Left ventricle myocardium inferior (tissue), 1 donor: ENCODE measurements around the gene EEF1AKMT2. TPM values are rescaled to one million over a fixed set of nuclear protein-coding genes. Genes with fewer than 3 reads are reported as not detected.

Experiments
- DNase-seq: peaks from one replicate; pipeline ENCODE4 v3.0.0-alpha.2; 2020
- H3K27ac ChIP-seq: fragments of 200-600 bp; replicated peaks from 2 replicates; pipeline ENCODE4 v1.8.0; 2021
- H3K27me3 ChIP-seq: fragments of 200-600 bp; 2 replicates; pipeline ENCODE4 v1.8.0; 2021; ENCODE audit warnings: low read depth
- H3K36me3 ChIP-seq: fragments of 200-600 bp; 2 replicates; pipeline ENCODE4 v1.8.0; 2021
- H3K4me1 ChIP-seq: fragments of 200-600 bp; 2 replicates; pipeline ENCODE4 v1.8.0; 2021
- H3K4me3 ChIP-seq: fragments of 200-600 bp; 2 replicates; pipeline ENCODE4 v1.8.0; 2021; ENCODE audit warnings: mild to moderate bottlenecking, moderate library complexity
- H3K9me3 ChIP-seq: fragments of 200-600 bp; replicated peaks from 2 replicates; pipeline ENCODE4 v1.8.0; 2021
- intact Hi-C: fragments of 100-400 bp; cut with micrococcal nuclease; formaldehyde crosslinking; loops from one replicate; pipeline ENCODE4 v1.11.0; 2022
- total RNA-seq: library from RNA; stranded (reverse); fragmentation: NEBNext Ultra II Directional; extraction: Animal tissue kit (Norgen Biotek cat#: 25700); gene quantifications from one replicate; pipeline ENCODE4 v1.2.1, GENCODE V29; 2021
- TF ChIP-seq, protein P1 (sequence below): fragments of 200-600 bp; IDR thresholded peaks from 2 replicates; pipeline ENCODE4 v1.8.0; 2021; ENCODE audit warnings: antibody characterized with exemption, mild to moderate bottlenecking, borderline replicate concordance
- donor health status: DM: no; HTN: yes; CAD: no; lungs with severe emphysema.

Gene EEF1AKMT2
- total RNA-seq, 1 donor from 2014 or later: 13.8 TPM

DNA sequence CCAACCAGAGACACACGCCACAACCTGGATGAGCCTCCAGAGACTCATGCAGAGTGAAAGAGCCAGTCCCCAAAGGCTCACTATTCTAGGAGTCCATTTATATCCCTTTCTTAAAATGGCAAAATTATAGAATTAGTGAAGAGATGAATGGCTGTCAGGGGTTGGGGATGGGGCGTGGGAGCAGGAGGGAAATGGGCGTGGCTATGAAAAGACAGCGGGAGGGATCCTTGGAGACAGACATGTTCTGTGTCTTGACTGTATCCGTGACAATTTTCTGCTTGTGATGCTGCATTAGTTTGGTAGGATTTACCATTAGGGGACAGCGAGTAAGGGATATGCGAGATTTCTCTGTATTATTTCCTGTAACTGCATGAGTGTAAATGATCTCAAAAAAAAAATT, 80.5 kb downstream of the EEF1AKMT2 start:
- Histone ChIP-seq H3K9me3 (no peaks in the 10 kb centered on the region), H3K36me3 (peaks cover 3% of the 10 kb centered on the region), H3K27ac (peak overlapping the region; percentile 92), H3K4me3 (no peak overlapping the region), H3K4me1 (peaks cover 100% of the 10 kb centered on the region), H3K27me3 (no peaks in the 10 kb centered on the region)
- intact Hi-C loops: no loop called here
- TF ChIP-seq, protein P1, sequence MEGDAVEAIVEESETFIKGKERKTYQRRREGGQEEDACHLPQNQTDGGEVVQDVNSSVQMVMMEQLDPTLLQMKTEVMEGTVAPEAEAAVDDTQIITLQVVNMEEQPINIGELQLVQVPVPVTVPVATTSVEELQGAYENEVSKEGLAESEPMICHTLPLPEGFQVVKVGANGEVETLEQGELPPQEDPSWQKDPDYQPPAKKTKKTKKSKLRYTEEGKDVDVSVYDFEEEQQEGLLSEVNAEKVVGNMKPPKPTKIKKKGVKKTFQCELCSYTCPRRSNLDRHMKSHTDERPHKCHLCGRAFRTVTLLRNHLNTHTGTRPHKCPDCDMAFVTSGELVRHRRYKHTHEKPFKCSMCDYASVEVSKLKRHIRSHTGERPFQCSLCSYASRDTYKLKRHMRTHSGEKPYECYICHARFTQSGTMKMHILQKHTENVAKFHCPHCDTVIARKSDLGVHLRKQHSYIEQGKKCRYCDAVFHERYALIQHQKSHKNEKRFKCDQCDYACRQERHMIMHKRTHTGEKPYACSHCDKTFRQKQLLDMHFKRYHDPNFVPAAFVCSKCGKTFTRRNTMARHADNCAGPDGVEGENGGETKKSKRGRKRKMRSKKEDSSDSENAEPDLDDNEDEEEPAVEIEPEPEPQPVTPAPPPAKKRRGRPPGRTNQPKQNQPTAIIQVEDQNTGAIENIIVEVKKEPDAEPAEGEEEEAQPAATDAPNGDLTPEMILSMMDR: no peak
- no peak for DNase-seq

DNA sequence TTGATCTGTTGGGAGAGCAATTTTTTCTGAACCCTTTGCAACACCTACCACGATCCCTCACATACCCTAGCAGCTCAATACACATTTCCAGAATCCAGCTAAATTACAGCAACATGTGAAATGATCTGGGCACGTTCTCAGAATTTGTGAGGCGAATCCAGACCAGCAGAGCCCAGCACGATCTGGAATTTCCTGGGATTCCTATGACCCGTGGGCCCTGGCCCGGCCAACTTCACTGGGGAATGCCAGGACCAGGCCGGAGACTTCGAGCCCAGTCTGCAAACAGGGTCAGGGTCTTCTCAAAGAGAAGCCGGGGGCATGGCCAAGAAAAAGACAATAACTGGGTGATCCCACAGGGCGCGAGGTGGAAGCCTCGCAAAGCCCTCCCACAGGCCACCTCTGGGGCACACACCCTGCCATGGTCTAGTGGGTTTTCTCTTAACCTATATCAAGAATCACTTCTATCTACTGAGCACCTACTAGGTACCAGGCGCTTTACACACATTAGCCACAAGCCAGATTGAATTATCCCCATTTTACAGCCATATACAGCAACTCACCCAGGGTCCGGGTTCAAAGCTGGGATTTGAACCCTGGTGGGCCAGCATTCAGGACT, 81.3 kb downstream of the EEF1AKMT2 start:
- intact Hi-C loops: no loop called here
- Histone ChIP-seq H3K9me3 (no peaks in the 10 kb centered on the region), H3K27ac (peak overlapping the region; percentile 92), H3K4me1 (peaks cover 100% of the 10 kb centered on the region), H3K4me3 (no peak overlapping the region), H3K27me3 (no peaks in the 10 kb centered on the region), H3K36me3 (peaks cover 9% of the 10 kb centered on the region)
- TF ChIP-seq, protein P1: no peak
- DNase-seq: no peak

DNA sequence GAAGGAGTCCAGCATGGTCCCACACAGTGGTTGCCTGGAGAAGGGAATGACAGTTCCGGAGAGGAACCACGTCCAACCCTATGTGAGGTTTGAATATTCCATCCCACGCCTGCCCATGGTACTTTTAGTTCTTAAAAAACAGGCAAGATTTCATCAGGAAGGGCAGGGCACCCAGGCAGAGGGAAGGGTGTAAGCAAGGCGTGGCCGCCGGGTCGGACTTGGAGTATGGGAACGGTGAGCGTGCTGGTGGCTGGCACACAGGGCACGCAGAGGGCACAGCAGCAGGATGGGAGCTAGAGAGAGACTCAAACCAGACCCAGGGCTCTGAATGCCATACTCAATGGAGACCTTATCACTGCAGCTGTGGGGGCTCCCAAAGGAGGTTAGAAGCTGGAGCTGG, 81.8 kb downstream of the EEF1AKMT2 start:
- H3K4me1 ChIP-seq: peaks cover 100% of the 10 kb centered on the region
- no peaks in the 10 kb centered on the region for H3K9me3 ChIP-seq
- peak; percentile 65 for DNase-seq
- no peaks in the 10 kb centered on the region for H3K27me3 ChIP-seq
- H3K27ac ChIP-seq: peak overlapping the region; percentile 92
- no peak overlapping the region for H3K4me3 ChIP-seq
- peaks cover 9% of the 10 kb centered on the region for H3K36me3 ChIP-seq
- intact Hi-C loops: no loop called here
- TF ChIP-seq, protein P1: no peak

GRCh38 chr10:124708922-124709520, 82.7 kb downstream of the EEF1AKMT2 start:
- DNase-seq: no peak
- Histone ChIP-seq H3K9me3 (no peaks in the 10 kb centered on the region), H3K36me3 (peaks cover 9% of the 10 kb centered on the region), H3K27ac (peak overlapping the region; percentile 92), H3K4me1 (peaks cover 100% of the 10 kb centered on the region), H3K4me3 (no peak overlapping the region), H3K27me3 (no peaks in the 10 kb centered on the region)
- TF ChIP-seq, protein P1: no peak
- intact Hi-C loops: no loop called here

GRCh38 chr10:124708246-124708779, 83.4 kb downstream of the EEF1AKMT2 start:
- peak overlapping the region; percentile 92 for H3K27ac ChIP-seq
- no peak for DNase-seq

More at GRCh38 chr10:124708246-124708779, 83.4 kb downstream of the EEF1AKMT2 start:
- H3K27me3 ChIP-seq: no peaks in the 10 kb centered on the region
- intact Hi-C loops: no loop called here
- H3K9me3 ChIP-seq: no peaks in the 10 kb centered on the region
- TF ChIP-seq, protein P1: no peak
- H3K4me3 ChIP-seq: no peak overlapping the region
- peaks cover 100% of the 10 kb centered on the region for H3K4me1 ChIP-seq
- H3K36me3 ChIP-seq: peaks cover 9% of the 10 kb centered on the region

Other genes with a start within 250 kb of the EEF1AKMT2 start
- 53.4 TPM for gene FAM53B, start 47.5 kb downstream of the EEF1AKMT2 start, total RNA-seq
- gene ABRAXAS2, start 9.9 kb upstream of the EEF1AKMT2 start, total RNA-seq: 11.7 TPM
- gene ZRANB1, start 150.2 kb upstream of the EEF1AKMT2 start, total RNA-seq: 25.3 TPM